Aorta (tissue), 5 donors: Measurements from ENCODE around the gene ST3GAL6. TPM values are rescaled to one million over a fixed set of nuclear protein-coding genes. Genes with fewer than 3 reads are reported as not detected.

Source experiments
- ATAC-seq: fragments of 200-7000 bp; cut with Tn5 transposase; one replicate; pipeline ENCODE4 v1.9.1; 2022; ENCODE audit warnings: moderate library complexity; ENCODE audit not compliant: low FRiP score
- DNase-seq, 2 donors: peaks; one replicate each; pipeline ENCODE4 v3.0.0-alpha.2; 2020
- H3K27ac ChIP-seq, 2 donors: one replicate each; pipeline ENCODE4 v1.5.1; 2013; ENCODE audit warnings: low read length in 2 of 2, mild to moderate bottlenecking in 2 of 2, moderate library complexity in 2 of 2, control low read depth in 1 of 2, inconsistent platforms in 1 of 2, low read depth in 1 of 2
- H3K27me3 ChIP-seq, 2 donors: one replicate each; pipeline ENCODE4 v1.6.1; 2013; ENCODE audit warnings: control low read depth in 1 of 2, low read length in 1 of 2, mild to moderate bottlenecking in 1 of 2, moderate library complexity in 1 of 2; ENCODE audit not compliant: insufficient read depth in 2 of 2, control insufficient read depth in 1 of 2
- H3K36me3 ChIP-seq, 2 donors: one replicate each; pipeline ENCODE4 v1.6.1; 2013; ENCODE audit warnings: control low read depth in 1 of 2, low read length in 1 of 2, mild to moderate bottlenecking in 1 of 2; ENCODE audit not compliant: insufficient read depth in 2 of 2, control insufficient read depth in 1 of 2
- H3K4me1 ChIP-seq, 2 donors: one replicate each; pipeline ENCODE4 v1.6.1; 2013; ENCODE audit warnings: low read length in 2 of 2, control low read depth in 1 of 2, mild to moderate bottlenecking in 1 of 2, moderate library complexity in 1 of 2; ENCODE audit not compliant: insufficient read depth in 2 of 2, control insufficient read depth in 1 of 2
- H3K4me3 ChIP-seq, 2 donors: one replicate each; pipeline ENCODE4 v1.5.1; 2013; ENCODE audit warnings: low read length in 2 of 2, control low read depth in 1 of 2, mild to moderate bottlenecking in 1 of 2
- H3K9me3 ChIP-seq: one replicate; pipeline ENCODE4 v1.6.1; 2013; ENCODE audit warnings: mild to moderate bottlenecking, low read length; ENCODE audit not compliant: control insufficient read depth
- WGBS, 2 donors: extraction: QIAGEN DNeasy Blood & Tissue Kit; methylation state at CpG; one replicate each; pipeline ENCODE4 v1.1.7; 2013; 5-methylcytosine and 5-hydroxymethylcytosine counted together
- intact Hi-C, 2 donors: fragments of 100-400 bp; cut with DNase I; formaldehyde crosslinking; loops; one replicate each; pipeline versions ENCODE4 v1.14.2 to v1.15.0; 2022
- polyA plus RNA-seq, 2 donors: library from polyadenylated mRNA; stranded (reverse); fragments of 200-250 nt; gene quantifications; one replicate each; pipeline ENCODE4 v1.2.3, GENCODE V29; 2013
- total RNA-seq, 2 donors: library from RNA; stranded (reverse); fragmentation: NEBNext Ultra II Directional; extraction: Animal tissue kit (Norgen Biotek cat#: 25700); gene quantifications; one replicate each; pipeline ENCODE4 v1.2.1, GENCODE V29; 2021
- donor health status: healthy with polysubstance abuse.
- donor health status: Bipolar disorder and iron deficiency.
- donor health status: DM: no; HTN: no; CAD: no.
- donor health status: DM: no; HTN: no; CAD: no.
- donor health status: DM: yes; HTN: yes; CAD: no.

Gene ST3GAL6
- total and polyA plus RNA-seq, 4 donors = 7.5 to 27.9 (median 16.7) TPM

DNA sequence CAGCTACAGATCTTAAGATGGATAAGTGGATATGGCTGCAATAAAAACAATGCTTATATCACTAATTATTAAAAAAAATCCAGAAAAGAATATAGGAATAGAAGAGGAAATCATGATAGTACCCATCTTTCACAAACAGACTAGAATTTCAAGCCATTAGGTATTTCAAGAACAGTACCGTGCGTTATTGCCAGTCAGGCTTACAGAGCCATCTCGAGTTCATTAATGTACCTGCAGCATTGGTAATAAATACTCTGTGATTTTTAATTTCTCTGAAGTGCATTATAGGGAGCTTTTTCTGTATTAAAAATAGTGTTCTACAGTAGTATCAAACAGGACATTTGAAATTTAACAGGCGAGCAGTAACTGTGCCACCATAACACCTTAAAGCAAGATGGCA, 35.7 kb downstream of the ST3GAL6 start:
- H3K27ac ChIP-seq = no peak overlapping the region
- H3K4me1 ChIP-seq = no peaks in the 10 kb centered on the region
- DNase-seq (no peak), ATAC-seq (no peak)
- H3K36me3 ChIP-seq = peaks cover 0 to 3% of the 10 kb centered on the region in 2 donors
- WGBS, 2 donors = 81 to 89% methylated on average over 4 of the region's 4 CpGs
- H3K27me3 ChIP-seq = no peaks in the 10 kb centered on the region
- no peaks in the 10 kb centered on the region for H3K9me3 ChIP-seq
- no peak overlapping the region for H3K4me3 ChIP-seq
- intact Hi-C loops = no loop called here

DNA sequence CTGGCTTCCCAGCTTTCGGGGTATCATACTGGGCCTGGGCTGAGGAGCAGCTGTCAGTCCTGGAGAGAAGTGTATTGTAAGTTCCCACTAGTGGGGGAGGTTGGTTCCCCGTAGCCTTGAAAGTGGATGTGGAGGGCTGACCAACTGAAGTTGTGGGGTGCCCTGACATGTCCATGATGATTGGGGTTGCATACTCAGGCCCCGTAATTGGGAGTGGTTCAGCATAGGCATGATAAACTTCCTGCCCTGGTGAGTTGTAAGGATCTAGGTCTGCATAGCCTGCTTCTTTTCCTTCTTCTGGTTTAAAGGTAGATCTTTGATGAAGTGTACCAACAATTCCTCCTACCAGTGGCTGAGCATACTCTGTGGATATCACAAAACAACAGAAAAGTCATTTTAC, 36.3 kb downstream of the ST3GAL6 start:
- no peak overlapping the region for H3K27ac ChIP-seq
- H3K36me3 ChIP-seq = peaks cover 0 to 3% of the 10 kb centered on the region in 2 donors
- no peaks in the 10 kb centered on the region for H3K9me3 ChIP-seq
- H3K27me3 ChIP-seq = no peaks in the 10 kb centered on the region
- ATAC-seq (no peak), DNase-seq (no peak)
- H3K4me1 ChIP-seq = no peaks in the 10 kb centered on the region
- WGBS, 2 donors = 85 to 90% methylated on average over 3 of the region's 3 CpGs
- intact Hi-C loops = no loop called here
- H3K4me3 ChIP-seq = no peak overlapping the region

DNA sequence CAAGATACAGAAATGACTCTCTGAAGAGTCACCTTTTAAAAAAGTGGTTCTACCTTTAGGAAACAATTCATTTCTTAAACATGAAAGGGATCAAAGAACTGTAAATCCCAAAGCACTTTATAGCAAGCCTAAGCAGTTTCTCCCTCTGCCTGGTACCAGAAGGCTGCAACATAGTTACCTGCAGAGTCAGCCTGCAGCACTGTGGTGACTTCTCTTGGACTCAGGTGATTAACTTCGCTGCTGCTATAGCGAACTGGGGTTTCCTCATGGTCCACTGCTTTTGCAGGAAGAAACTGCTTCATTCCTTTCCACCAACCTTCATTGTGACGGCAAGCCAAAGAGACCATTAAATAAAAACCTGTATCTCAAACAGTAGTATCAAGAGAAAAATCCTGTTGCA, 37.3 kb downstream of the ST3GAL6 start:
- intact Hi-C loops = no loop called here
- Histone ChIP-seq H3K4me3 (no peak overlapping the region), H3K36me3 (peaks cover 0 to 3% of the 10 kb centered on the region in 2 donors), H3K9me3 (no peaks in the 10 kb centered on the region), H3K27ac (no peak overlapping the region), H3K27me3 (no peaks in the 10 kb centered on the region), H3K4me1 (no peaks in the 10 kb centered on the region)
- 80 to 81% methylated on average over 3 of the region's 3 CpGs for WGBS, 2 donors
- DNase-seq (no peak), ATAC-seq (no peak)

DNA sequence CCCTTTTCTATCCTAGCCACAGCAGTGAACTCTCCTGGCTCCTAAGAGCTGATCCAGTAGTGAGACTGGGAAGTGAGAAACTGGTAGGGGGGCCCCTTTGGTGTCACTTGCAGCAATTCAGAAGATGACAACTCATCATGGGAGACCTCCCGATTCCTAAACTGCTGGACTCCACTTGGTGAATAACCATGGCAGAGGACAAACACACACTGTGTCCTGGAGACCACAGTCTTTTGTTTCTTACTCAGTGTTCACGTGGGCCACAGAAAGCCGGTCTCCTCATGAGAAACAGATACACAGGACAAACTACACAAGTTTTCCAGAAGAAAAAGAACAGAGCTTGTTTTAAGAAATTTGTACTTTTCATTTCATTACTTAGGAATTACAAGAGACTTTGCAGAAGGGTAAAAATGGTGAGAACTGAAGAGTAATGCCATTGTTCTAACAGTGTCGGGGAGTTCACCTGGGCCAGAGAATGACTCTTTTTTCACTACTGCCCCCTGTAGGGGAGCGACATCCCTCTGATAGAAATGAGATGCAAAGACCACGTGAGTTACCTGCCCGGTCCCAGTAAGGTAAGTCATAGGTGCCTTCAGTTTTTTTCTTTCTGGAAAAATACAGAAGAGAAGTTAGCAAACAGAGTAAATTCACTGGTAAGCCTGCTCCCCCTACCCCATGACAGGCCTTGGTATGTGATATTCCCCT, 38.1 kb downstream of the ST3GAL6 start:
- H3K4me1 ChIP-seq = no peaks in the 10 kb centered on the region
- no peak overlapping the region for H3K4me3 ChIP-seq
- ATAC-seq (no peak), DNase-seq (no peak)
- no peak overlapping the region for H3K27ac ChIP-seq
- H3K36me3 ChIP-seq = peaks cover 0 to 3% of the 10 kb centered on the region in 2 donors
- WGBS, 2 donors = 93% methylated on average over 7 of the region's 7 CpGs
- H3K9me3 ChIP-seq = no peaks in the 10 kb centered on the region
- intact Hi-C loops = no loop called here
- H3K27me3 ChIP-seq = no peaks in the 10 kb centered on the region

DNA sequence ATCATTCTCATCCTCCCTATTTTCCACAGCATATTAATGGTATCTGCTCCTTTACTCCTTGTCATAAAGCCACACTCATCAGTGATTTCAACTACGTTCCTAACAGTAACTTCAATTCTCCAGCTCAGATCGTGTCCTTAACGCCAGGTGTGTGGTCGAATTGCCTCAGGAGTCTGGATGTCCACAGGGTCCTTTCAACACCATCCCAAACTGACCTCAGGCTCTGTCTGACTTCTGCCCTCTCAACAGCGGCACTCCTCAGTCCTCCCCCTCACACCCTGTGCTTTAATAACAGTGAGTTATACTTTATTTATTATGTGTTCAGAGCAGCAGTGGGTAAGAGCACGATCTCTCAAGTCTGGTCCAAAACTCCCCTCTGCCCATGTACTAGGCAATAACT, 42.4 kb downstream of the ST3GAL6 start:
- H3K4me3 ChIP-seq = no peak overlapping the region
- no peak for DNase-seq
- WGBS, 2 donors = 91 to 93% methylated on average over 6 of the region's 6 CpGs
- no peak for ATAC-seq
- H3K9me3 ChIP-seq = no peaks in the 10 kb centered on the region
- intact Hi-C loops = no loop called here
- no peaks in the 10 kb centered on the region for H3K27me3 ChIP-seq
- peaks cover 0 to 6% of the 10 kb centered on the region in 2 donors for H3K36me3 ChIP-seq
- H3K4me1 ChIP-seq = no peaks in the 10 kb centered on the region
- H3K27ac ChIP-seq = no peak overlapping the region

DNA sequence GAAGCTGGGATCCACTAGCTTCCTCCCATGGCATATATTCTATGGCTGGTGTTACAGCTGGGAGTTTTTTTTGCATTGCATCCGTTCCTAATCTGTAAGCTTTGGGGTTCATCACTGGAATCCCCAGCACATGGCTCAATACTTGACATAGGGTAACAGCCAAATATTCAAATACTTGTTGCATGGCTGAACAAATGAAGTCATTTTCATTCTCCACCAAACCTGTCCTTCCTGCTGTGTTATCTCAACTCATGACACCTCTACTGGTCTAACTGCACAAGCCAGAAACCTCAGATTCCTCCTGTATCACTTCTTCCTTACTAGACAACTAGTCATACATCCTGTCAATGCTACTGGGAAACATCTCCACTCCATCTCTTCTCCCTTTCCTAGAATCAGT, 43.4 kb downstream of the ST3GAL6 start:
- intact Hi-C loops = no loop called here
- 78 to 84% methylated on average over 1 of the region's 1 CpG for WGBS, 2 donors

DNA sequence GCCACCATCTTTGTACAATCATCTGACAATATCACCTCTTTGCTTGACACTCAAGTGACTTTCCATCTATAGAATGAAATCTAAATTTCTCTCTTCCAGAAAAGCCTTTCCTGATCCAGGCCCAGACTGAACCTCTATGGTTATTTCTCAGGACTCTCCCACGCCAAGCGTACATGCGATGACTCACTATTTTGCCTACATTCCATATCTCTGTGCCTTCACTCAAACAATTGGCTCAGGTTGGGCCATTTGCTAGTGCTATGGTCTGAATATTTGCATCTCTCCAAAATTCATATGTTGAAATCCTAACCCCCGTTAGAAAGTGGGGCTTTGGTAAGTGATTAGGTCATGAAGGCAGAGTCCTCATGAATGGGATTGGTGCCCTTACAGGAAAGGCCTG, 43.9 kb downstream of the ST3GAL6 start:
- H3K27ac ChIP-seq = no peak overlapping the region
- H3K4me3 ChIP-seq = no peak overlapping the region
- WGBS, 2 donors = 73 to 80% methylated on average over 4 of the region's 4 CpGs
- H3K36me3 ChIP-seq = peaks cover 0 to 3% of the 10 kb centered on the region in 2 donors
- no peaks in the 10 kb centered on the region for H3K27me3 ChIP-seq
- intact Hi-C loops = no loop called here
- DNase-seq (no peak), ATAC-seq (no peak)
- no peaks in the 10 kb centered on the region for H3K4me1 ChIP-seq
- H3K9me3 ChIP-seq = no peaks in the 10 kb centered on the region

More for the DNA sequence above, 43.4 kb downstream of the ST3GAL6 start:
- DNase-seq (no peak), ATAC-seq (no peak)
- Histone ChIP-seq H3K4me3 (no peak overlapping the region), H3K27ac (no peak overlapping the region), H3K27me3 (no peaks in the 10 kb centered on the region), H3K4me1 (no peaks in the 10 kb centered on the region), H3K9me3 (no peaks in the 10 kb centered on the region), H3K36me3 (peaks cover 0 to 3% of the 10 kb centered on the region in 2 donors)

DNA sequence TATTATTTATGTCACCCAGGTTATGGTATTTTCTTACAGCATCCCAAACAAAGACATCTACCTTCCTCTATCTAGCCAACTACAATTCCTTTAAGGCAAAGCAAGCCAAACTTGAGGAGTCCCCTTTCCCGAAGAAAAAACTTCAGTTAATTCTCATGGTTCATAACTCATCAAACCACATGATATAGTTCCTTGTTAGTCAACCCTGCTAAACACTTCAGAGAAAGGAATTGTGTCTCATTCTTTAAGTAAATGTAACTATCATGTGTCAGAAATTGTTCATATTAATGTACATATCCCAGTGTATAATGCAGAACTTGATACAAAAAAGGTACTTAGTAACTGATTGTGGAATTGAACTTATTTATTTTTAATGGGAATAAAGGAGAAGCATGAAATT, 44.4 kb downstream of the ST3GAL6 start:
- Histone ChIP-seq H3K4me1 (no peaks in the 10 kb centered on the region), H3K36me3 (peaks cover 0 to 3% of the 10 kb centered on the region in 2 donors), H3K9me3 (no peaks in the 10 kb centered on the region), H3K4me3 (no peak overlapping the region), H3K27me3 (no peaks in the 10 kb centered on the region), H3K27ac (no peak overlapping the region)
- WGBS, 2 donors = 92 to 95% methylated on average over 1 of the region's 1 CpG
- no peak for ATAC-seq
- no peak for DNase-seq
- intact Hi-C loops = no loop called here

DNA sequence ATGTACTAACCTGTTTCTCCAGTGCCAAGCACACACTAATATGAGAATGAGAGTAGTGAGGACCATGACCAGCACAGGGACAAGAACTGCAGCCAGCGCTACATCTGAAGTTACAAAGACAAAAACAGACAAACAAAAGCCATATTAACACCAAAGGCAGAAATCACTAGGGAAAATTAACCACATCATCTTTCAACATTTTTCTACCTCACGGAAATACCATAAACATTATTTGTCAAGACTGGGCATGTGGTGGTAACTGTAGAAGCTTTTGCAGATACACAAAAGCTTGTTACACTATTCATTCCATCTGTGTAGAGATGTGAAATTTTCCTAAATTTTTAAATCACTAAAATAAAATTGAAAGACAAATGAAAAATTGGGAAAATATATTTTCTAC, 44.9 kb downstream of the ST3GAL6 start:
- H3K27ac ChIP-seq = no peak overlapping the region
- peaks cover 0 to 3% of the 10 kb centered on the region in 2 donors for H3K36me3 ChIP-seq
- 92 to 93% methylated on average over 2 of the region's 2 CpGs for WGBS, 2 donors
- H3K4me1 ChIP-seq = no peaks in the 10 kb centered on the region
- no peak overlapping the region for H3K4me3 ChIP-seq
- no peaks in the 10 kb centered on the region for H3K9me3 ChIP-seq
- intact Hi-C loops = no loop called here
- DNase-seq (no peak), ATAC-seq (no peak)
- H3K27me3 ChIP-seq = no peaks in the 10 kb centered on the region
